GM19455 (cell line): ENCODE results near the gene IL15RA.

Source experiments
- ATAC-seq: cut with Tn5 transposase; IDR thresholded peaks from one replicate; pipeline ENCODE4 v1.9.1; 2021; ENCODE audit not compliant: unreplicated experiment

The IL15RA gene

GRCh38 chr10:5977471-5978229 is at the start of gene IL15RA:
IL15RA (minus strand) TSS chr10:5977543; CDS start chr10:5977492, 51 bp downstream.
- peak; percentile 77 for ATAC-seq

- ATAC-seq, result no peak
Measured at GRCh38 chr10:6025683-6026255, 48.4 kb upstream of the IL15RA start.

- no peak for ATAC-seq
Measured at GRCh38 chr10:6024334-6024682, 47.0 kb upstream of the IL15RA start.

- ATAC-seq, result no peak
Measured at GRCh38 chr10:6023661-6024333, 46.5 kb upstream of the IL15RA start.

GRCh38 chr10:6022660-6023059 is 45.3 kb upstream of the IL15RA start:
- no peak for ATAC-seq

- no peak for ATAC-seq
Measured at GRCh38 chr10:6020826-6021225, 43.5 kb upstream of the IL15RA start.

GRCh38 chr10:6019796-6020195 is 42.5 kb upstream of the IL15RA start:
- no peak for ATAC-seq

- no peak for ATAC-seq
Measured at GRCh38 chr10:6019010-6019782, 41.9 kb upstream of the IL15RA start.

- ATAC-seq, result no peak
Measured at GRCh38 chr10:6018422-6018821, 41.1 kb upstream of the IL15RA start.

- ATAC-seq, result no peak
Measured at GRCh38 chr10:6017781-6018354, 40.5 kb upstream of the IL15RA start.

- ATAC-seq, result no peak
Measured at GRCh38 chr10:6014241-6014761, 37.0 kb upstream of the IL15RA start.

GRCh38 chr10:6013413-6014192 is 36.3 kb upstream of the IL15RA start:
- ATAC-seq, result no peak

- no peak for ATAC-seq
Measured at GRCh38 chr10:6012121-6012905, 35.0 kb upstream of the IL15RA start.

GRCh38 chr10:6011558-6011957 is 34.2 kb upstream of the IL15RA start:
- no peak for ATAC-seq

- ATAC-seq, result no peak
Measured at GRCh38 chr10:6010569-6010968, 33.2 kb upstream of the IL15RA start.

- ATAC-seq, result no peak
Measured at GRCh38 chr10:6009961-6010360, 32.6 kb upstream of the IL15RA start.

GRCh38 chr10:6009150-6009549 is 31.8 kb upstream of the IL15RA start:
- no peak for ATAC-seq

GRCh38 chr10:6008497-6009142 is 31.3 kb upstream of the IL15RA start:
- no peak for ATAC-seq

GRCh38 chr10:6006991-6007390 is 29.6 kb upstream of the IL15RA start:
- ATAC-seq, result no peak
